ENCODE data around the gene MAP4K3.

Gene MAP4K3

DNA sequence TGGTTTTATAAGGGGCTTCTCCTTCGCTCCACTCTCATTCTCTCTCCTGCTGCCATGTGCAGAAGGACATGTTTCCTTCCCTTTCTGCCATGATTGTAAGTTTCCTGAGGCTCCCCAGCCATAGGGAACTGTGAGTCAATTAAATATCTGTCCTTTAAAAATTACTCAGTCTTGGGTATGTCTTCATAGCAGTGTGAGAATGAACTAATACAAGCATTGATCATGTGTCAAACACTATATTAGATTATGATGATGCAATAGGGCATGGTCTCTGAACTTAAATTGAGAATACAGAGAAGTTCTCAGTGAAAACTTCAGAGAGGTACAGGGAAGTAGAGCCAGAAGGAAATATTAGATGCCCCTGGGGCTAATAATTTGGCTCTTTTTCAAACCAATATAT is 5.9 kb upstream of the MAP4K3 start:
- no peak for DNase-seq

DNA sequence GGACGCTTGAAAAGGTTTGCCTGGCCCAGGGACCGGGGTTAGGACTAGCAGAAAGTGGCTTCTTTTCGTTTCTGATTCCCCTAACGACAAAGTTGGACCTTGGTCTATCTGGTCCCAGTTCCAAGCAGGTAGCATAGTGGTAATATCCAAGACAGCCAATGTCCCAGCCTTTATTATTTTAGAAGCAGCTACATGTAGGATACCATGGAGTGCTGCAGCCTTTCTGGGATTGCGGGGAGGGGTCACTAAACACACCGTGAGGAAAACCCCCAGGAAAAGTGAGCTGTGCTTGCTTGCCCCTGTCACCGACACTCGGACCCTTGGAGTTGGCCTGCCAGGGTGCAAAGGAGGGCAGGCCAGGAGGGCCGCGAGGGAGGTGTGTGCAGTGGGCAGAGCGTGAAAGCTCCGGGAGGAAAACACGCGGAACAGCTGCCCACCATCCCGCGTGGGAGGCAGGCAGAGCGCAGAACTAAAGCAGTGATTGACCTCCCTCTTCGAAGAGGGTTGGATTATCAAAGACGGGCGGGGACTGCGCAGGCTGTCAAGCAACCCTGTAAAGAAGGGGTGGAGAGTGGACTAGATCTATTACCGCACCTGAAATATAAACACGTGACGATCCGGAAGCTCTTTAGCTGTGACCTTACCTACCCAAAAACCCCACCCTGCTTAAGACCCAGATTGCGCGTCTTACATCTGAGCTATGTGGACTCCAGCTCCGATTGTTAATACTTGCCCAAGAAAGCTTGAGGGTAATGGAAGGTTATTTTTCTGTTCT is 624 bp upstream of the MAP4K3 start:
- no peak for DNase-seq

DNA sequence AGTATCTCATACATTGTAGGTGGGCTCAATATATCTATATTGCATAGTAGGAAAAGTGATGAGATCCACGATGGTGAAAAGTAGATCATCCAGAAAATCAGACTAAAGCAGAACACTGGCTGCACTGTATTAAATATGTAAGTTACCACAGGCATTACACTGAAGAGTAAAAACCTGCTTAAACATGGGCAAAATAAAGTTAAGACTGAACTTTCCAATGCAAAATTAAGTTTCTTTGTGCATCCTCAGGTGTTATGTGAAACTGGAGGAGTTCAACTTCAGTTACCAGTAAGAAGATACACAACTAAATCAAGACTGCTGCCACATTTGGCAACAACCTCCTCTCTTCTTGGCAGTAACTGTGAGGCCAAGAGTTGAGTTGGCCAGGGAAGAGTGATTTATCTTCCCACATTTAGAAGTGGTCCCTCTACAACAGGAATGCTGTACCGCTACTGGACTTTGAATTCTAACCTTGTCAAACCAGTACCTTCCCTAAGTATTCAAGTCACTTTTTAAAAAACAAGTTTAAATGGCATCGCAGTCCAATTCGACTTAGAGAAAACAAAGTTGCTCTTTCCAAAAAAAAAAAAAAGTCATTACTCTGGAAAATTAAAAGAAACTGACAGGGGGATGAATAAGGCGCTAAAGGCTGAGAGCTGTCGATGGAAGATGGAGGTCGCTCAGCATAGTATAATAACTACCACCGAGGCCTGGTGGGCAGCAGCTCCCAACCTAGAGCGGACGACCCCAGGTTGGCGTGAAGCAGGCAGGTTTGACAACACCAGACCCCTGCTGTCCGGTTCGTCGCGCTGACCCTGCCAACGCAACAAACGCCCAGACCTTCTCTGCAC is 1.1 kb downstream of the MAP4K3 start:
- no peak for DNase-seq

DNA sequence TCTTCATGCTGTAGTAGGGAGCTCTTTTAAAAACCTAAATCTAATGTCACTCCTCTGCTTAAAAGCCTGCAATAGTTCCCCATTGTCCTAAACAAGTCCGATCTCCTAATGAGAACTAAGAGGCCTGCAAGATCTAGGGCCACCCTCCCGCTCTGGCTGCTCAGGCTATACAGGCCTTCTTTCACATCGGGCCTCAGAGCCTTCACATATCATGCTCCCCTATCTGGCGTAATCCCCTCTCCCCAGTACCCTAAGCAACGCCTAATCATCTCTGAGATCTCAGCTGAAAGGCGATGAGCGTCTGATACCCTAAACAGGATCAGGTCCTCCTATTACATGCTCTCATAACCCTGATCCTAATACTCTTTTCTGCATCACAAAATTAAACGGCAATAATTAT is 1.9 kb downstream of the MAP4K3 start:
- DNase-seq = no peak

DNA sequence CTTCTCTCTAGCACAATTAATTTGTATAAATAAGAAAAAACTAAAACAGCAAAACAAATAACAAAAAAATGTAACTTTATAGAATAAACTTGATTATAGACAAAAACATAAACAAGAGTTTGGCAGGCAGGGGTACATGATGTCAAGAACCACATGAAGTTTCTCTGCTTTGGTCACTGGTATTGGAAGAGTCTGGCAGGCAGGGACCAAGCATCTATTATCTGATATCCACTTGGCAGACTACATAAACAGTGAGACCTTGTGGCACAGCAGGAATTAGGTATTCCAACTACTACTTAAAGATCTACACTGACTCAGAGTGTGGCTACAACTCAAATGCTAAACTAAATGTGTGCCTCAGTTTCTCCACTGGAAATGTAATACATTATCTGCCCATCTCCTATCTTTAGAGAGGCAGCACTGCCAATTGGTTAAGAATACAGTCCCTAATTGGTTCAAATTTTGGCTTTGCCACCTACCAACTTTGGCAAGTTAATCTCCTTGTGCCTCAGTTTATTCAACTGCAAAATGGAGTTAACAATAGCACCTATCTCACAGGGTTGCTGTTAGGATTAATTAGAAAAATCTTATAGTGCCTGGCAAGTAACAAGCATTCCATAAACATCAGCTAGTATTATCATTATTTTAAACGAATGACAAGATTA is 2.7 kb downstream of the MAP4K3 start:
- no peak for DNase-seq

DNA sequence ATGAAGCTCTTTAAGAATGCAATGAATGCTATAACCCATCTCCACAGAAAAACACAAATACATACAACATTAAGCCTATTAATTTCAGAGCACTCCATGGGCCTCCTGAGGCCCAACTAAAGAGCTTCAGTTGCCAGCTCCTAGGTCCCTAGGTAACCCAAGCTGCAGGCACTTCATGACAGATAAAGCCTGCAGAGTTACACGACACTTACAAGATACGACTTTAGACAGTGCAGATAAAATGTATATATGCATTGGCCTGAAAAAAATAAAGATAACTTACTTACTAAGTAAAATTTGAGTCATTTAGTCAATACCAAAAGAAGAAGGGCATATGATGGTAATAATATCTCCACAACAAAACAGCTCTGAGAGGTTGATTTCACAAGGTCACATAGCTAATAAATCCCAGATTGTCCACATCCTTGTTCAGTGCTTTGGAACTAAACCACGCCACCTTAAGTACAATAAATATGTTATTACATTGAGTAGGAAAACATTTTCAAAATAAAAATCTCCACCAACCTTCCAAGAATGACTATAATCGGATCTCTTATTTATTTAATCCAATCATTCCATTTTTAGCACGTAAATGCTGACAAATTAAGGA is 3.4 kb downstream of the MAP4K3 start:
- no peak for DNase-seq

DNA sequence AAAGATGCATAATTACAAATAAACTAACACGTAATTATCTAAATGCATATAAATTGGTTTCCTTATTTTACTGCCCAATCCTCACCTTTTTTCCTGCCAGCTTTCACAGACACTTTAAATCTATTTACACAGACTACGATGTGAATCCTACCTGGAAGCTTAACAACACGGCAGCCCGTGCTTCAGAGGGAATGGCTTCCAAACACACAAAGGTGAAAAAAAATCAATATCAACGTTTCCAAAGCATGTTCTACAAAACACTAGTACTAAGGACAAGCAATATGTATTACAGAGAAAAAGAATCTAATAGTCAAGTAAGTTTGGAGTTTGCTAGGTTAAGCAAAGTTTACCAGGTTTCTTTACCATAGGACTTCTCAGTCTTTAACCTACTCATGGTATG is 4.4 kb downstream of the MAP4K3 start:
- no peak for DNase-seq

DNA sequence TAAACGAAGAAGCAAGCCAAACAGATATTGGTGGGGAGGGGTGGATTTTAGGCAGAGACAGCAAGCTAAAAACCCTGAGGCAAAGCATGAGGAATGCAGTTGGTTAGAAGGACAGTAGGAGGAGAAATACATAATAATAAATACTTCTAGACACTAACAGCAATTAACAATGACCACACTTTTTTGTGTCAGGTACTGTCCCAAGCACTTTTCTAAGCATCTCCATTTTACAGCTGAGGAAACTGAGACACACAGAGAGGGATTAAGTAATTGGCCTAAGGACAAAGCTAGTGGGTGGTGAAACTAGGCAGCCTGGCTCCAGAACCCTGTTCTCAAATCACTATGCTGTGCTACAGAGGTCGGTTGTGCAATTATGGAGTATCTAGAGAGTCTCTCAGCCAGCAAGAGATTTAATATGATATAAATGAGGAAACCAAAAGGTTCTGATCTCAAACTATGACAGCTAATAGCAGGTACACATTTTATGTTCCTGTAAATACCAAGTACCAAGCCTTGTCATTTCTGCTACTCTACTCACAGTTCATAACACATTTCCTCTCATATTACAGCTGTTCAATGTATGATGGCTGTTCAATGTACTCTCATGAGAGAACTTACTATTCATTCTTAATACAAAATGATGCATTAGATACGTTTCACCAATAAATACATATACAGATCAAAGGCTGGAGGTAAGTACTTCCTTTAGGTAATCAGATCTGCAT is 5.3 kb downstream of the MAP4K3 start:
- no peak for DNase-seq

DNA sequence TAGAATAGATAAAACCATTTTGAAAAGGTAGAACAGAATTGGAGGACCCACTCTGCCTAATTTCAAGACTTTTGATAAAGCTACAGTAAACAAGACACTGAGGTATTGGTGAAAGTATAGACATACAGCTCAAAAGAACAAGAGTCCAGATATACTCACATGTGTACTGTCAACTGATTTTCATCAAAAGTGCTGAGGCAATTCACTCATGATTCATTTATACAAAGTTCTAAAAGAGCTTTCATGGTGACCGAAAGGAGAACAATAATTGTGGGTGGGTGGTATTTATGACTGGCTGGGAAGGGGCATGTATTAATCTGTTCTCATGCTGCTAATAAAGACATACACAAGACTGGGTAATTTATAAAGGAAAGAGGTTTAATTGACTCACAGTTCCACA is 7.3 kb downstream of the MAP4K3 start:
- DNase-seq = no peak

DNA sequence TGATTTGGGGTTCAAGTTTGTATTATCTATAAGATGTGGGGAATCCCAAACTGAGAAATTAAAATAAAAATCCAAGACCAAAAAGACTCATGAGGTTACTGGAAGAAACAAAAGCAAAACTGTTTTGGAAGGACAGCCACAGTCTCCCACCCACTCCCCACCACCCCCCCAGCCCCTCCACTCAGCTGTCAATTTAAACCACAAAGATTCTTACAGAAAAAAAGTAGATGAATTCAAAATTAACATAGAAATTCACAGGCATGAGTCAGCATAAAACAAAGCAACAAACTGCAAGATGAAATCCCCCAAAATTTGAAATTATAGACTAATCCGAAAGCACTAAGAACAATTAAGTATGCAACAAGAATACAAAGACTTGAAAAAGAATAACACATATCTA is 12.1 kb downstream of the MAP4K3 start:
- DNase-seq = no peak

DNA sequence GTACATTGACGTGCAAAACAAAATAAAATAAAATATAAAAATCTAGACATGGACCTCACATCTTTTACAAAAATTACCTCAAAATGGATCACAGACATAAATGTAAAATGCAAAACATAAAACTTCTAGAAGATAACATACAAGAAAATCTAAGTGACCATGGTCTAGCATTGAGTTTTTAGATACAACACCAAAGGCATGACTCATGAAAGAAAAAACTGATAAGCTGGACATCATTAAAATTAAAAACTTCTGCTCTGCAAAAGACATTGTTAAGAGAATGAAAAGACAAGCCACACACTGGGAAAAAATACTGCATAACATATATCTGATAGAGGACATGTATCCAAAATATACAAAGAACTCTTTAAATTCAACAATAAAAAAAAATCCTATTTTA is 14.4 kb downstream of the MAP4K3 start:
- DNase-seq = no peak

DNA sequence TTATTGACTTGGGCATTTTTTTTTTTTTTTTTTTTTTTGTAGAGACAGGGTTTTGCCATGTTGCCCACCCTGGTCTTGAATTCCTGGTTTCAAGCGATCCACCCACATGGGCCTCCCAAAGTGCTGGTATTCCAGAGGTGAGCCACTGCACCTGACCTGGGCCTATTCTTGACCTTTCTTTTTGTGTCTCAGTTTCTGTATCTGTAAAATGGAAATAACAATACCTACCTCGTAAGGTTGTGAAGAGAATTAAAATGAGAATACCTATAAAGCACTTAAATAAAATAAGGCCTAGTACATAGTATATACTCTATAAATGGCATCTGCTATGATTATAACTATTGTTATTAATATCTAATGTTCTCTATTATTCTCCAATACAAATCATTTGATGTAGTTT is 15.7 kb downstream of the MAP4K3 start:
- no peak for DNase-seq

DNA sequence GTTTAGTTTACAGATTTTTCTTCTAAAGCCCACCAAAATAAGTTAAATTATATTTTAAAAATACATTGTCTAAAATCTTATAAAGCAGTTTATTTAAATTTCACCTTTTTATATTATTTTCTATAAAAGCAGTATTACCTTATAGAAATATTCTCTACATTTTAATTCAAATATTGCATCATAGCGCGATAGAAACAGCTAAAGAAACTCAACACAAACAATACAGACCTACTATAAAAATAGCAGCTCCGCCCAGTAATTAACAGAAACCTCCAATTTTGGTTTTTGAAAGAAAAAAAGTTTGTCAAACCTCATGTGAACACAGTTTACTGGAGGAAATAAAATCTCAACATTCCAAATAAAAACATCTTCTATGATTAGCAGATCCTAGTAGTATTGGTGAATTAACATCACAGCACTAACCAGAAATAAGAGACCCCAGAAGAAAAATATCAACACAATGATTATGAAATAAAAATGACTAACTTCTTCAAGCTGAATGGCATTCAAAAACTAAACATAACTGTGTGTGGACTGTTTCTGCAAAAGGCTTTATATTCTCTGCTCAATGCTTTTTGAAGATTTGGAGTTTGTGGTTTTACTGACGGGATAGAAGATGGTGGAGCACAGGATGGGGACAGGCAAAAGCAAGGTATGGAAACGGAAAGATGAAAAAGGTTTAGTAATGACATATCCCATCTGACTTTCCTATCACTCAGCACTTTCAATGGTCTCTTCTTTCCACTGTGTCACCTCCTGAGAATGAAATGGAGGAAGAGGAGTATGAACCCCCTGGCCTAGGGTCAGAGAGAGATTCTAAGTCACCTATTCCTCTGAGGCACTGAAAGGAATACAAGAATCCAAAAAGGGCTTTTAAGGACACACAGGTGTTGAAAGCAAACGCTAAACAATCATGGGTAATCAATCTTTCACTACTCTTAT is 17.5 kb downstream of the MAP4K3 start:
- DNase-seq = no peak

DNA sequence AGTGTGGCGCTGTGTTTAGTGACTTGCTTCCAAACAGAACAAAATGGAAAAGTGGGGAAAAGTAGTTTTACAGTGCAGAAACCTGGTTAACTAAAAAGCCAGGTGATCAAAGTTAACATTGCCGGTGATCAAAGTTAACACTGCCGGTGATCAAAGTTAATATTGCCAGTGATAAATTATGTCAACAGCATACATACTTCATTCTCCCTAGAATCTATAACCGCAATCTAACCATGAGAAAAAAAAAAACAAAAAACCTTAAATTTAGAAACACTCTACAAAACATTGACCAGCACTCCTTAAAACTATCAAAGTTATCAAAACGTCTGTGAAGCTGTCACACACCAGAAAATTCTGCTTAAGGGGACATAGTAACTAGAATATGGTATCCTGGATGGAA is 18.6 kb downstream of the MAP4K3 start:
- no peak for DNase-seq

DNA sequence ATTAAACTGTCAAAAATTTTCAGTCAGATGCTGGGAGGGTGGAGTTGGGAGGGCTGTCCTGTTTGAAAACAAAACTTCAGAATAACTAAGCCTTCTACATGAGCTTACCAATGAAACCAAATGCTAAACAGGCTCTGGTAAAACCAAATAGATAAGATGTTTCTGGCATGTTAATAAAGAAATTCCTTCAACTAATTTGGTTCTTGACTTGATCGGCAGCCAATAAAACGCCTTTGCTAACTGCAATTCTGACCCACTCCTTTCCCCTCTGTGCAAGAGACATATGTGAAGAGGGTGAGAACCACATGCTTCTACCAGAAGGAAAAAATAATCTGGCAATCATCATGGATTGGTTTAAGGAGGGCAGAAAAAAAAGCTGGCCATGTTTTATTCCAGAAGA is 20.9 kb downstream of the MAP4K3 start:
- DNase-seq = no peak

DNA sequence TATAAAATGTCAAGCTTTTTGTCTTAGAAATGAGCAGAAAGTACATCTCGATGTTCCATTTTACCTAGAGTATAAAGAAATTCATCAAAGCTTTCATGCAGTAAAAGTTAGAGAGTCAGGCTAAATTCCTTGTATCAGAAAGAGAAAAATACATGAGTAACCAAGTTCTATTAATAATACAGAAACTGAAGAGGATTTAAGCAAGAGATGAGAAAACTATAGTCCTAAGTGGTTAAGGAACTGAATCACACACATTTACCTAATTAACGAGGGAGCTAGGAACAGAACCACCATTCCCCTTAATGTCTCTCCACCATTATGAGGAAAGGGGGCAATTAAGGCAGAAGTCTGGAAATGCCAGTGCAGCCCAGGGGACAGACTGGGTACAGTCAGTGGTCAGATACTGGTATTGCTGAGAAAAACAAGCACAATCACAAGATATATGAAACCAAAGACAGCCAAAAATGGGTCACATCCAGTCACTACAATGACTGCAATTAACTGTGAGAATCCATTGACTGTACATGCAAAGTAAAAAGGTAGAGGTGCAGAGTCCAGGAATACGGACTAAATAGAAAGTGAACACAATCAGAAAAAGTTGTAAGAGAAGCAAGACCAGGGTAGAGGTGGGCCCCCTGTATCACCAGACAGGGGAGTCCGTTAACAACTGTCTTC is 23.9 kb downstream of the MAP4K3 start:
- DNase-seq = no peak

DNA sequence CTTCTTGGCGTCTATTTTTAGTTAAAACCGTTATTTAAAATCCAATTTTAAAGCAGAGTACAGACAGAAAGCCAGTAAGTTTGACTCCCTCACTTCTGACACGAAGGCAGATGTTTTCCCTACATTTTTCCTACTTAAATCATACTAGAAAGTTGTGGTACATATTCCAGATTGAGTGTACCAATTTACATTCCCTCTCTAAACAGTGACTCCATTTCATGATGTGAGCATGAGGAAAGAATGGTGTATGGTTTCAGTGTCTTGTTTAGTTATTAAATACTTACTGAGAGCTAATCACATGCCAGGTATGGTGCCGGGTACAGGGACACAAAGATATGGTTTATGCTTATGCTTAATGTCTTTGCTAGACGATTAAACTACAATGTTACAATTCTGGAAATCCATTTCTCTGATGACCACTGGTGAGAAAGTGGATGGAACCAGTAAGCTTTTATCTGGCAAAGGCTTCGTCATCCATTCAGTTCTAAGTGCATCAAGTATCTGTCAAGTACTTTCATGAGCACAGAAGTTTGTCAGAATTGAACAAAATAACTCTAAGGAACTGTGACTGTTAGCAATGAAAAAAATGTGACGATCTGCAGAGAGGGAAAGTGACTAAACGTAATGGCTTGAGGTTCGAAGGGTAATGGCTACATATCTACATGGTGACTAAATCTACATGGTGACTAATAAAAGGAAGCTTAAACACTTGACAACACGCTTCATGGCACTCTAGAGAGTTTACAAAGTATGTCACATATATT is 25.7 kb downstream of the MAP4K3 start:
- no peak for DNase-seq

DNA sequence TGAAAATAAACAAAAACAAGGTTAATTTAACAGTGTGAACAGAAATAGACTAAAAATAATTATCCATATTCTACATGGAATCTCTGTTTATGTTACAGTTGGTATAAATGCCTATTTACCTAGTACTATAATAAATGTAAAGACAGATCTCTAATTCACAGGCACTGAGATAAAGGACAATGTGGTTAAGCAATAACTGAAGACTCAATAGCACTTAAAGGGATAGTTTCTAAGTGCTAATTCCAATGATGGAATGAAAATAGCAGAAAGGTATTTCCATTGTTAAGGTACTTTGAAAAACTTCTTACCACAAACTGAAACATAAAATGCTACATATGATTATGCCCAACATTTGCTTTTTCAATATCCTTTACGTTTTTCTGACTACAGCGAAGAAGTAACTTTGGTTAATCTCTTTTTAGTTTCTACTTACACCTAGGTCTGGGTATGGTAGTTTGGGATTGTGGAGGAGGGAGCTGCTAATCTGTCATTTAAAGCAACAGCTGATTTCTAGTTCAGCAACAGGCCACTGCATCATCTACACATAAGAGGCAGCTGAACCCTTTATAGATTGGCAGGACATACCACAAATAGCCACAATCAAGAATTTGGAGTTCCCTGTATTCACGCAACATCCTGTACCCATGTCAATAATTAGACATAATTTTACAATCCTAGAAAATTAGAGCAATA is 27.2 kb downstream of the MAP4K3 start:
- DNase-seq = no peak

DNA sequence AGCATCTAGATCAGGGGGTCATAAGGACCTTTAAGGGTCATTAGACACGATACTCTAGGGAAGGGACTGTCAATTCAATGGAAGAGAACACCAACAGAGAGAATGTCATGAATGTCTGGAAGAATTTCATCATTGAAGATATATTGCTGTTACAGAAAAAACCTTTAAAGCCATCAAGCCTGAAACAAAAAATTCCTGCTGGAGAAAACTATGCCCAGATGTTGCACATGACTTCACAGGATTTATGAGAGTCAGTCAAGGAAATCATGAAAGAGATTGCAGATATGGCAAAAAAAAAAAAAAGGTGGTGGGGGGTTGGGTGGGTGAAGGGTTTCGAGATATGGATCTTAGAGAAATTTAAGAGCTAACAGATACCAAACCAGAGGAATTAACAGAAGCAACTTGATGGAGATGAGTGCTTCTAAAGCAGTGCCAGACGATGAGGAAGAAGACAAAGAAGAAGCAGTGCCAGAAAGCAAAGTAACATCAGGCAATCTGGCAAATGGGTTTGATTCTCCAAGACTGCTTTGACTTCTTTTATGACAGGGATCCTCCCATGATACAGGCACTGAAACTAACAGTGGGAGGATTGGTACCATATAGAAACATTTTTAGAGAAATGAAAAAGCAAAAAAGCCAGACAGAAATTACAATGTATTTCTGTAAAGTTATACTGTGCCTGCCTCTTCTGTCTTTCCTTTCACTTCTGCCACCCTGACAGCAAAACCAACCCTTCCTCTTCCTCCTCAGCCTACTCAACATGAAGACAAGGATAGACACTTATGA is 28.5 kb downstream of the MAP4K3 start:
- no peak for DNase-seq

Measured in KG1 (cell line).